CD4-positive, CD25-positive, alpha-beta regulatory T cell (primary cell): Measurements from ENCODE around the gene DPP10. TPM values are rescaled to one million over a fixed set of nuclear protein-coding genes. Genes with fewer than 3 reads are reported as not detected.
"Not testable (repeated sequence)": the region's sequence is repeated elsewhere in the genome, so short reads cannot be mapped to it uniquely, and the experiment has no call there.

Experiments
- ATAC-seq, 2 donors: fragments of 150-1000 bp; cut with Tn5 transposase; one replicate each; pipeline ENCODE4 v1.10.0; 2021; ENCODE audit warnings: low read depth in 2 of 2, moderate number of reproducible peaks in 2 of 2, moderate library complexity in 1 of 2
- DNase-seq, 3 donors: peaks; one replicate each; pipeline versions ENCODE4 v3.0.0 to v3.0.0-alpha.2; 2012 to 2022; ENCODE audit warnings: mixed read lengths in 1 of 3
- H3K27ac ChIP-seq: one replicate; pipeline ENCODE4 v1.7.0; 2013; ENCODE audit warnings: mild to moderate bottlenecking, low read length; ENCODE audit not compliant: insufficient read depth, poor library complexity, severe bottlenecking
- H3K27me3 ChIP-seq: one replicate; pipeline ENCODE4 v1.7.0; 2013; ENCODE audit warnings: low read length; ENCODE audit not compliant: control insufficient read depth, insufficient read depth
- H3K36me3 ChIP-seq: one replicate; pipeline ENCODE4 v1.7.0; 2013; ENCODE audit warnings: mild to moderate bottlenecking, low read length, moderate library complexity; ENCODE audit not compliant: control insufficient read depth, insufficient read depth
- H3K4me1 ChIP-seq: 2 replicates; pipeline ENCODE4 v1.7.0; 2013; ENCODE audit warnings: mild to moderate bottlenecking, low read length; ENCODE audit not compliant: insufficient read depth, control insufficient read depth, poor library complexity, severe bottlenecking
- H3K4me3 ChIP-seq: one replicate; pipeline ENCODE4 v1.7.0; 2013; ENCODE audit warnings: low read depth, mild to moderate bottlenecking, low read length, moderate library complexity
- H3K9me3 ChIP-seq, 2 experiments: 1 replicate in 1 of 2; 2 replicates in 1 of 2; pipeline ENCODE4 v1.7.0; 2013; ENCODE audit warnings: low read length in 2 of 2, mild to moderate bottlenecking in 1 of 2, moderate library complexity in 1 of 2; ENCODE audit not compliant: control insufficient read depth in 2 of 2
- H3K27ac Mint-ChIP-seq, 3 donors: one replicate each; pipeline ENCODE4 v1.8.0; 2020 to 2022; ENCODE audit warnings: mild to moderate bottlenecking in 3 of 3, mixed read lengths in 3 of 3, moderate library complexity in 2 of 3
- H3K27me3 Mint-ChIP-seq: one replicate; pipeline ENCODE4 v1.8.0; 2022; ENCODE audit warnings: mild to moderate bottlenecking, mixed read lengths
- H3K36me3 Mint-ChIP-seq: one replicate; pipeline ENCODE4 v1.8.0; 2020; ENCODE audit warnings: mixed read lengths
- H3K4me1 Mint-ChIP-seq, 4 donors: one replicate each; pipeline ENCODE4 v1.8.0; 2020 to 2022; ENCODE audit warnings: mixed read lengths in 4 of 4, mild to moderate bottlenecking in 1 of 4
- H3K4me3 Mint-ChIP-seq, 4 donors: one replicate each; pipeline ENCODE4 v1.8.0; 2020 to 2022; ENCODE audit warnings: mild to moderate bottlenecking in 4 of 4, mixed read lengths in 4 of 4, moderate library complexity in 3 of 4
- H3K9me3 Mint-ChIP-seq, 7 donors: one replicate each; pipeline ENCODE4 v1.8.0; 2020 to 2022; ENCODE audit warnings: mixed read lengths in 7 of 7, mild to moderate bottlenecking in 3 of 7, moderate library complexity in 2 of 7
- polyA plus RNA-seq, 4 donors: library from polyadenylated mRNA; unstranded; fragments of 300-500 nt; fragmentation: Illumina TruSeq; gene quantifications; one replicate each; pipeline ENCODE4 v1.2.3, GENCODE V29; 2021
- total RNA-seq: library from RNA; stranded (reverse); gene quantifications from one replicate; pipeline ENCODE4 v1.2.3, GENCODE V29; 2022

DPP10 gene
- total and polyA plus RNA-seq, 5 donors from 2014 or later = not detected

- no peak for DNase-seq
- H3K4me1 Mint-ChIP-seq = no peaks in the 10 kb centered on the region
Measured at GRCh38 chr2:114728372-114728771, 285.9 kb downstream of the DPP10 start.

GRCh38 chr2:114729026-114729425 lies 286.6 kb downstream of the DPP10 start:
- Mint-ChIP-seq H3K27me3 (no peaks in the 10 kb centered on the region), H3K9me3 (peaks cover 0 to 3% (median 0%) of the 10 kb centered on the region in 7 donors), H3K4me3 (no peak overlapping the region), H3K36me3 (no peaks in the 10 kb centered on the region), H3K4me1 (no peaks in the 10 kb centered on the region), H3K27ac (no peak overlapping the region)
- DNase-seq (no peak), ATAC-seq (no peak)
- Histone ChIP-seq H3K9me3 (no peaks in the 10 kb centered on the region), H3K27ac (no peak overlapping the region), H3K4me1 (no peaks in the 10 kb centered on the region), H3K4me3 (no peak overlapping the region), H3K36me3 (no peaks in the 10 kb centered on the region), H3K27me3 (no peaks in the 10 kb centered on the region)

More at GRCh38 chr2:114728372-114728771, 285.9 kb downstream of the DPP10 start:
- Histone ChIP-seq H3K4me1 (no peaks in the 10 kb centered on the region), H3K9me3 (no peaks in the 10 kb centered on the region), H3K27me3 (no peaks in the 10 kb centered on the region), H3K27ac (no peak overlapping the region), H3K4me3 (no peak overlapping the region), H3K36me3 (no peaks in the 10 kb centered on the region)
- no peak for ATAC-seq
- no peak overlapping the region for H3K27ac Mint-ChIP-seq
- H3K9me3 Mint-ChIP-seq = peaks cover 0 to 3% (median 0%) of the 10 kb centered on the region in 7 donors
- H3K36me3 Mint-ChIP-seq = no peaks in the 10 kb centered on the region
- H3K27me3 Mint-ChIP-seq = no peaks in the 10 kb centered on the region
- no peak overlapping the region for H3K4me3 Mint-ChIP-seq

GRCh38 chr2:114735126-114735525 lies 292.7 kb downstream of the DPP10 start:
- Mint-ChIP-seq H3K4me3 (no peak overlapping the region), H3K27me3 (no peaks in the 10 kb centered on the region), H3K4me1 (no peaks in the 10 kb centered on the region), H3K27ac (no peak overlapping the region), H3K36me3 (no peaks in the 10 kb centered on the region), H3K9me3 (peaks cover 0 to 3% (median 2%) of the 10 kb centered on the region in 7 donors)
- H3K4me1 ChIP-seq = no peaks in the 10 kb centered on the region
- DNase-seq = no peak
- no peaks in the 10 kb centered on the region for H3K27me3 ChIP-seq
- no peak overlapping the region for H3K4me3 ChIP-seq
- no peak for ATAC-seq
- no peaks in the 10 kb centered on the region for H3K9me3 ChIP-seq
- H3K36me3 ChIP-seq = no peaks in the 10 kb centered on the region
- H3K27ac ChIP-seq = no peak overlapping the region

- Mint-ChIP-seq H3K27me3 (no peaks in the 10 kb centered on the region), H3K27ac (no peak overlapping the region), H3K9me3 (peaks cover 0 to 7% (median 3%) of the 10 kb centered on the region in 7 donors), H3K36me3 (no peaks in the 10 kb centered on the region), H3K4me3 (no peak overlapping the region), H3K4me1 (no peaks in the 10 kb centered on the region)
- no peak overlapping the region for H3K4me3 ChIP-seq
- H3K36me3 ChIP-seq = no peaks in the 10 kb centered on the region
- no peaks in the 10 kb centered on the region for H3K27me3 ChIP-seq
- DNase-seq (no peak), ATAC-seq (no peak)
- no peaks in the 10 kb centered on the region for H3K9me3 ChIP-seq
- no peaks in the 10 kb centered on the region for H3K4me1 ChIP-seq
- no peak overlapping the region for H3K27ac ChIP-seq
Measured at GRCh38 chr2:114742245-114742644, 299.8 kb downstream of the DPP10 start.

- no peak overlapping the region for H3K27ac ChIP-seq
- no peaks in the 10 kb centered on the region for H3K9me3 ChIP-seq
- no peaks in the 10 kb centered on the region for H3K4me1 ChIP-seq
- H3K4me3 ChIP-seq = no peak overlapping the region
- H3K36me3 ChIP-seq = no peaks in the 10 kb centered on the region
- H3K27ac Mint-ChIP-seq = no peak overlapping the region
- no peaks in the 10 kb centered on the region for H3K27me3 ChIP-seq
- ATAC-seq (no peak), DNase-seq (no peak)
- H3K27me3 Mint-ChIP-seq = no peaks in the 10 kb centered on the region
- H3K36me3 Mint-ChIP-seq = no peaks in the 10 kb centered on the region
- no peak overlapping the region for H3K4me3 Mint-ChIP-seq
- H3K4me1 Mint-ChIP-seq = no peaks in the 10 kb centered on the region
- H3K9me3 Mint-ChIP-seq = peaks cover 0 to 7% (median 0%) of the 10 kb centered on the region in 7 donors
Measured at GRCh38 chr2:114745700-114746099, 303.3 kb downstream of the DPP10 start.

GRCh38 chr2:114748175-114748574 lies 305.7 kb downstream of the DPP10 start:
- H3K27ac Mint-ChIP-seq, H3K4me1 ChIP-seq, H3K27ac ChIP-seq, H3K36me3 Mint-ChIP-seq, H3K4me1 Mint-ChIP-seq, H3K27me3 Mint-ChIP-seq, ATAC-seq, H3K4me3 Mint-ChIP-seq, DNase-seq, H3K9me3 Mint-ChIP-seq, H3K4me3 ChIP-seq, H3K9me3 ChIP-seq, H3K27me3 ChIP-seq, H3K36me3 ChIP-seq: not testable (repeated sequence)

GRCh38 chr2:114752425-114752824 lies 310.0 kb downstream of the DPP10 start:
- Mint-ChIP-seq H3K36me3 (no peaks in the 10 kb centered on the region), H3K9me3 (peaks cover 0 to 3% (median 1%) of the 10 kb centered on the region in 7 donors), H3K27ac (no peak overlapping the region), H3K27me3 (no peaks in the 10 kb centered on the region), H3K4me1 (no peaks in the 10 kb centered on the region), H3K4me3 (no peak overlapping the region)
- H3K4me1 ChIP-seq = no peaks in the 10 kb centered on the region
- H3K36me3 ChIP-seq = no peaks in the 10 kb centered on the region
- no peaks in the 10 kb centered on the region for H3K27me3 ChIP-seq
- H3K9me3 ChIP-seq = no peaks in the 10 kb centered on the region
- H3K27ac ChIP-seq = no peak overlapping the region
- H3K4me3 ChIP-seq = no peak overlapping the region
- DNase-seq (no peak), ATAC-seq (no peak)

GRCh38 chr2:114753145-114753544 lies 310.7 kb downstream of the DPP10 start:
- Mint-ChIP-seq H3K36me3 (no peaks in the 10 kb centered on the region), H3K9me3 (peaks cover 0 to 3% (median 1%) of the 10 kb centered on the region in 7 donors), H3K27me3 (no peaks in the 10 kb centered on the region), H3K4me1 (no peaks in the 10 kb centered on the region), H3K4me3 (no peak overlapping the region), H3K27ac (no peak overlapping the region)
- H3K36me3 ChIP-seq = no peaks in the 10 kb centered on the region
- H3K4me1 ChIP-seq = no peaks in the 10 kb centered on the region
- DNase-seq (no peak), ATAC-seq (no peak)
- no peak overlapping the region for H3K27ac ChIP-seq
- no peaks in the 10 kb centered on the region for H3K9me3 ChIP-seq
- H3K27me3 ChIP-seq = no peaks in the 10 kb centered on the region
- H3K4me3 ChIP-seq = no peak overlapping the region
